K562 (cell line): ENCODE results near the gene NAXE. TPM values are rescaled to one million over a fixed set of nuclear protein-coding genes. Genes with fewer than 3 reads are reported as not detected.

ENCODE experiments used
- ETV6 ChIP-seq, 3 experiments: fragments of 150-350 bp in 1 of 3; sonication (generic) in 1 of 3; formaldehyde crosslinking in 1 of 3; IDR thresholded peaks; 2 replicates each; pipeline versions ENCODE4 v1.6.1 to v1.8.0; 2014 to 2022; ENCODE audit warnings: borderline replicate concordance in 2 of 3, low read depth in 2 of 3, antibody characterized with exemption in 1 of 3, low read length in 1 of 3, mild to moderate bottlenecking in 1 of 3, missing genetic modification reagents in 1 of 3
- HMGN3 ChIP-seq: IDR thresholded peaks from 2 replicates; pipeline ENCODE4 v1.6.1; 2011; ENCODE audit warnings: borderline replicate concordance, low read depth, mild to moderate bottlenecking, mixed read lengths, low read length; ENCODE audit not compliant: insufficient read length; ENCODE audit errors: extremely low read depth
- ILF3 ChIP-seq: fragments of 450-650 bp; IDR thresholded peaks from 2 replicates; pipeline ENCODE4 v1.6.1; 2018; ENCODE audit warnings: antibody characterized with exemption, mild to moderate bottlenecking, moderate library complexity, borderline replicate concordance
- KAT8 ChIP-seq: fragments of 450-650 bp; IDR thresholded peaks from 2 replicates; pipeline ENCODE4 v1.6.1; 2016; ENCODE audit warnings: low read depth, mild to moderate bottlenecking
- NFIX ChIP-seq: fragments of 250-450 bp; sonication (Bioruptor Pico); IDR thresholded peaks from 2 replicates; pipeline ENCODE4 v1.4.0; 2020; ENCODE audit warnings: low read depth, mild to moderate bottlenecking, moderate library complexity
- SRSF1 ChIP-seq: fragments of 200-400 bp; formaldehyde crosslinking; IDR thresholded peaks from 2 replicates; pipeline ENCODE4 v1.6.1; 2017; ENCODE audit warnings: mild to moderate bottlenecking, low read depth, low read length, moderate library complexity
- XRCC5 ChIP-seq: fragments of 200-400 bp; formaldehyde crosslinking; IDR thresholded peaks from 2 replicates; pipeline ENCODE4 v1.6.1; 2017; ENCODE audit warnings: low read depth, mild to moderate bottlenecking, low read length
- ZNF24 ChIP-seq: fragments of 450-650 bp; IDR thresholded peaks from 2 replicates; pipeline ENCODE4 v1.6.1; 2016
- ZNF830 ChIP-seq: fragments of 250-450 bp; sonication (Bioruptor Pico); IDR thresholded peaks from 2 replicates; pipeline ENCODE4 v1.5.0; 2021; ENCODE audit warnings: mild to moderate bottlenecking
- polyA plus RNA-seq, 8 experiments: library from polyadenylated mRNA; depleted of rRNA in 4 of 8; stranded (reverse) in 5 of 8; unstranded in 3 of 8; fragments of >200 nt; fragmentation: Nextera tagmentation in 2 of 8; fragmentation: Illumina TruSeq in 1 of 8; extraction: Ambion mirVana in 2 of 8; extraction: Trizol in 1 of 8; gene quantifications; 2 replicates each; pipeline versions ENCODE4 v1.2.1 to v1.2.3, GENCODE V29; 2011 to 2014; ENCODE audit warnings: inconsistent platforms in 1 of 8, missing spikeins in 1 of 8
- total RNA-seq, 7 experiments: library from RNA; depleted of rRNA in 6 of 7; stranded (reverse); fragments of >200 nt in 6 of 7; fragmentation: Illumina TruSeq in 2 of 7; extraction: Trizol in 2 of 7; gene quantifications; 2 replicates each; pipeline versions ENCODE4 v1.2.1 to v1.2.3, GENCODE V29; 2011 to 2021; ENCODE audit warnings: low replicate concordance in 1 of 7
- TF ChIP-seq, protein P1 (sequence below): fragments of 450-650 bp; IDR thresholded peaks from 2 replicates; pipeline ENCODE4 v1.6.1; 2016; ENCODE audit warnings: missing biosample characterization, missing genetic modification characterization
- TF ChIP-seq, protein P2 (sequence below): fragments of 450-650 bp; IDR thresholded peaks from 2 replicates; pipeline ENCODE4 v1.6.1; 2016; ENCODE audit warnings: mild to moderate bottlenecking, moderate library complexity
- TF ChIP-seq, protein P3 (sequence below): fragments of 450-650 bp; formaldehyde crosslinking; IDR thresholded peaks from 2 replicates; pipeline ENCODE4 v1.4.0; 2022; ENCODE audit warnings: missing genetic modification characterization

The NAXE gene
- total and polyA plus RNA-seq, 9 of the 15 experiments (the other 6 are each of a cell fraction or from before 2014, with no cell fraction given), result 27.3 to 137 (median 90.0) TPM

DNA sequence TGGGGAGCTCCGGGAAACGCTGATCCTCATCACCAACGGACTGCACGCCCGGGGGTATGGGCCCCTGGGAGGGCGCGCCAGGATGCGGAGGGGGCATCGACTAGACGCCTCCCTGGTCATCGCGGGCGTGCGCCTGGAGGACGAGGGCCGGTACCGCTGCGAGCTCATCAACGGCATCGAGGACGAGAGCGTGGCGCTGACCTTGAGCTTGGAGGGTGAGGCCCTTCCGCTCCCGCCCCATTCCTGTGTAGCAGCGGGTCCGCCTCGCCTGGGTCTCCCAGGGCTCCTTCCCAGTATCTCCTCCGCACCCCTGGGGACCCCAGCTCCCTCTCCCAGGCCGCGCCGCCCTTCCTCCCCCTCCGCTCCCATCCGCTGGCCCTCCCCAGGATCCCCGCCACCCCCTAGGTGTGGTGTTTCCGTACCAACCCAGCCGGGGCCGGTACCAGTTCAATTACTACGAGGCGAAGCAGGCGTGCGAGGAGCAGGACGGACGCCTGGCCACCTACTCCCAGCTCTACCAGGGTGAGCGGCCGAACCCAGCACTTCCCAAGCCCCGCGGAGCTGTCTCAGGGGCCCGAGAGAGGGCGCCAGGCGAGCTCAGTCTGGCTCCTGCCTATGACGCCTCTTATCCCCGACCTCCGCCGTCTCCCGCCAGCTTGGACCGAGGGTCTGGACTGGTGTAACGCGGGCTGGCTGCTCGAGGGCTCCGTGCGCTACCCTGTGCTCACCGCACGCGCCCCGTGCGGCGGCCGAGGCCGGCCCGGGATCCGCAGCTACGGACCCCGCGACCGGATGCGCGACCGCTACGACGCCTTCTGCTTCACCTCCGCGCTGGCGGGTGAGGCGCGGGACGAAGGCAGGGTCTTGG is 32.6 kb downstream of the NAXE start (continued):
- TF ChIP-seq, protein P1, sequence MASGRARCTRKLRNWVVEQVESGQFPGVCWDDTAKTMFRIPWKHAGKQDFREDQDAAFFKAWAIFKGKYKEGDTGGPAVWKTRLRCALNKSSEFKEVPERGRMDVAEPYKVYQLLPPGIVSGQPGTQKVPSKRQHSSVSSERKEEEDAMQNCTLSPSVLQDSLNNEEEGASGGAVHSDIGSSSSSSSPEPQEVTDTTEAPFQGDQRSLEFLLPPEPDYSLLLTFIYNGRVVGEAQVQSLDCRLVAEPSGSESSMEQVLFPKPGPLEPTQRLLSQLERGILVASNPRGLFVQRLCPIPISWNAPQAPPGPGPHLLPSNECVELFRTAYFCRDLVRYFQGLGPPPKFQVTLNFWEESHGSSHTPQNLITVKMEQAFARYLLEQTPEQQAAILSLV (tag), result no peak
- TF ChIP-seq XRCC5, result no peak
- peak; percentile 26 for TF ChIP-seq HMGN3
- TF ChIP-seq KAT8, result no peak
- TF ChIP-seq, protein P2, sequence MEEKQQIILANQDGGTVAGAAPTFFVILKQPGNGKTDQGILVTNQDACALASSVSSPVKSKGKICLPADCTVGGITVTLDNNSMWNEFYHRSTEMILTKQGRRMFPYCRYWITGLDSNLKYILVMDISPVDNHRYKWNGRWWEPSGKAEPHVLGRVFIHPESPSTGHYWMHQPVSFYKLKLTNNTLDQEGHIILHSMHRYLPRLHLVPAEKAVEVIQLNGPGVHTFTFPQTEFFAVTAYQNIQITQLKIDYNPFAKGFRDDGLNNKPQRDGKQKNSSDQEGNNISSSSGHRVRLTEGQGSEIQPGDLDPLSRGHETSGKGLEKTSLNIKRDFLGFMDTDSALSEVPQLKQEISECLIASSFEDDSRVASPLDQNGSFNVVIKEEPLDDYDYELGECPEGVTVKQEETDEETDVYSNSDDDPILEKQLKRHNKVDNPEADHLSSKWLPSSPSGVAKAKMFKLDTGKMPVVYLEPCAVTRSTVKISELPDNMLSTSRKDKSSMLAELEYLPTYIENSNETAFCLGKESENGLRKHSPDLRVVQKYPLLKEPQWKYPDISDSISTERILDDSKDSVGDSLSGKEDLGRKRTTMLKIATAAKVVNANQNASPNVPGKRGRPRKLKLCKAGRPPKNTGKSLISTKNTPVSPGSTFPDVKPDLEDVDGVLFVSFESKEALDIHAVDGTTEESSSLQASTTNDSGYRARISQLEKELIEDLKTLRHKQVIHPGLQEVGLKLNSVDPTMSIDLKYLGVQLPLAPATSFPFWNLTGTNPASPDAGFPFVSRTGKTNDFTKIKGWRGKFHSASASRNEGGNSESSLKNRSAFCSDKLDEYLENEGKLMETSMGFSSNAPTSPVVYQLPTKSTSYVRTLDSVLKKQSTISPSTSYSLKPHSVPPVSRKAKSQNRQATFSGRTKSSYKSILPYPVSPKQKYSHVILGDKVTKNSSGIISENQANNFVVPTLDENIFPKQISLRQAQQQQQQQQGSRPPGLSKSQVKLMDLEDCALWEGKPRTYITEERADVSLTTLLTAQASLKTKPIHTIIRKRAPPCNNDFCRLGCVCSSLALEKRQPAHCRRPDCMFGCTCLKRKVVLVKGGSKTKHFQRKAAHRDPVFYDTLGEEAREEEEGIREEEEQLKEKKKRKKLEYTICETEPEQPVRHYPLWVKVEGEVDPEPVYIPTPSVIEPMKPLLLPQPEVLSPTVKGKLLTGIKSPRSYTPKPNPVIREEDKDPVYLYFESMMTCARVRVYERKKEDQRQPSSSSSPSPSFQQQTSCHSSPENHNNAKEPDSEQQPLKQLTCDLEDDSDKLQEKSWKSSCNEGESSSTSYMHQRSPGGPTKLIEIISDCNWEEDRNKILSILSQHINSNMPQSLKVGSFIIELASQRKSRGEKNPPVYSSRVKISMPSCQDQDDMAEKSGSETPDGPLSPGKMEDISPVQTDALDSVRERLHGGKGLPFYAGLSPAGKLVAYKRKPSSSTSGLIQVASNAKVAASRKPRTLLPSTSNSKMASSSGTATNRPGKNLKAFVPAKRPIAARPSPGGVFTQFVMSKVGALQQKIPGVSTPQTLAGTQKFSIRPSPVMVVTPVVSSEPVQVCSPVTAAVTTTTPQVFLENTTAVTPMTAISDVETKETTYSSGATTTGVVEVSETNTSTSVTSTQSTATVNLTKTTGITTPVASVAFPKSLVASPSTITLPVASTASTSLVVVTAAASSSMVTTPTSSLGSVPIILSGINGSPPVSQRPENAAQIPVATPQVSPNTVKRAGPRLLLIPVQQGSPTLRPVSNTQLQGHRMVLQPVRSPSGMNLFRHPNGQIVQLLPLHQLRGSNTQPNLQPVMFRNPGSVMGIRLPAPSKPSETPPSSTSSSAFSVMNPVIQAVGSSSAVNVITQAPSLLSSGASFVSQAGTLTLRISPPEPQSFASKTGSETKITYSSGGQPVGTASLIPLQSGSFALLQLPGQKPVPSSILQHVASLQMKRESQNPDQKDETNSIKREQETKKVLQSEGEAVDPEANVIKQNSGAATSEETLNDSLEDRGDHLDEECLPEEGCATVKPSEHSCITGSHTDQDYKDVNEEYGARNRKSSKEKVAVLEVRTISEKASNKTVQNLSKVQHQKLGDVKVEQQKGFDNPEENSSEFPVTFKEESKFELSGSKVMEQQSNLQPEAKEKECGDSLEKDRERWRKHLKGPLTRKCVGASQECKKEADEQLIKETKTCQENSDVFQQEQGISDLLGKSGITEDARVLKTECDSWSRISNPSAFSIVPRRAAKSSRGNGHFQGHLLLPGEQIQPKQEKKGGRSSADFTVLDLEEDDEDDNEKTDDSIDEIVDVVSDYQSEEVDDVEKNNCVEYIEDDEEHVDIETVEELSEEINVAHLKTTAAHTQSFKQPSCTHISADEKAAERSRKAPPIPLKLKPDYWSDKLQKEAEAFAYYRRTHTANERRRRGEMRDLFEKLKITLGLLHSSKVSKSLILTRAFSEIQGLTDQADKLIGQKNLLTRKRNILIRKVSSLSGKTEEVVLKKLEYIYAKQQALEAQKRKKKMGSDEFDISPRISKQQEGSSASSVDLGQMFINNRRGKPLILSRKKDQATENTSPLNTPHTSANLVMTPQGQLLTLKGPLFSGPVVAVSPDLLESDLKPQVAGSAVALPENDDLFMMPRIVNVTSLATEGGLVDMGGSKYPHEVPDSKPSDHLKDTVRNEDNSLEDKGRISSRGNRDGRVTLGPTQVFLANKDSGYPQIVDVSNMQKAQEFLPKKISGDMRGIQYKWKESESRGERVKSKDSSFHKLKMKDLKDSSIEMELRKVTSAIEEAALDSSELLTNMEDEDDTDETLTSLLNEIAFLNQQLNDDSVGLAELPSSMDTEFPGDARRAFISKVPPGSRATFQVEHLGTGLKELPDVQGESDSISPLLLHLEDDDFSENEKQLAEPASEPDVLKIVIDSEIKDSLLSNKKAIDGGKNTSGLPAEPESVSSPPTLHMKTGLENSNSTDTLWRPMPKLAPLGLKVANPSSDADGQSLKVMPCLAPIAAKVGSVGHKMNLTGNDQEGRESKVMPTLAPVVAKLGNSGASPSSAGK, result peak; percentile 95
- no peak for TF ChIP-seq NFIX
- TF ChIP-seq SRSF1, result no peak
- TF ChIP-seq ETV6 (IDR thresholded peaks at IDR 0.05; ENCODE audit: borderline replicate concordance in 1 of 2, low read depth in 2 of 2, low read length in 1 of 2), result 0 out of 4 replicates have a peak, but pooled peaks of 1 of the 2 experiments have one; percentile 11
- no peak for TF ChIP-seq ETV6 (CRISPR knock-in tag; IDR thresholded peaks at IDR 0.05; ENCODE audit: borderline replicate concordance)
- TF ChIP-seq ZNF830, result no peak
- TF ChIP-seq ILF3, result no peak
- TF ChIP-seq ZNF24, result no peak
- TF ChIP-seq, protein P3, sequence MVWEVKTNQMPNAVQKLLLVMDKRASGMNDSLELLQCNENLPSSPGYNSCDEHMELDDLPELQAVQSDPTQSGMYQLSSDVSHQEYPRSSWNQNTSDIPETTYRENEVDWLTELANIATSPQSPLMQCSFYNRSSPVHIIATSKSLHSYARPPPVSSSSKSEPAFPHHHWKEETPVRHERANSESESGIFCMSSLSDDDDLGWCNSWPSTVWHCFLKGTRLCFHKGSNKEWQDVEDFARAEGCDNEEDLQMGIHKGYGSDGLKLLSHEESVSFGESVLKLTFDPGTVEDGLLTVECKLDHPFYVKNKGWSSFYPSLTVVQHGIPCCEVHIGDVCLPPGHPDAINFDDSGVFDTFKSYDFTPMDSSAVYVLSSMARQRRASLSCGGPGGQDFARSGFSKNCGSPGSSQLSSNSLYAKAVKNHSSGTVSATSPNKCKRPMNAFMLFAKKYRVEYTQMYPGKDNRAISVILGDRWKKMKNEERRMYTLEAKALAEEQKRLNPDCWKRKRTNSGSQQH (CRISPR knock-in tag), result no peak
